ENCODE data around the gene WDR38. TPM values are rescaled to one million over a fixed set of nuclear protein-coding genes. Genes with fewer than 3 reads are reported as not detected.

The WDR38 gene
- total and polyA plus RNA-seq, 2 of the 13 experiments (the other 11 are each of a cell fraction or from before 2014, with no cell fraction given), result not detected

GRCh38 chr9:124861342-124862229 is 8.3 kb downstream of the WDR38 start, which contains the start of the genes ARPC5L and RPL35 (continued):
- no peak for TF ChIP-seq ZNF329 (CRISPR knock-in tag; IDR thresholded peaks at IDR 0.05; ENCODE audit: low read depth)
- TF ChIP-seq NFKB2 (CRISPR knock-in tag; IDR thresholded peaks at IDR 0.05; ENCODE audit: borderline replicate concordance), result peak; percentile 79; the same call in 1 of the 2 replicates
- peak; percentile 37; the same call in 1 of the 2 replicates for TF ChIP-seq PRDM15 (CRISPR knock-in tag; IDR thresholded peaks at IDR 0.05)
- TF ChIP-seq KAT2B (IDR thresholded peaks at IDR 0.05; ENCODE audit: borderline replicate concordance, low read depth, low read length), result no peak
- no peak for TF ChIP-seq HIVEP1 (CRISPR knock-in tag; IDR thresholded peaks at IDR 0.05)
- no peak for TF ChIP-seq SRSF9 (IDR thresholded peaks at IDR 0.05; ENCODE audit: borderline replicate concordance, insufficient read depth, low read depth, low read length, poor library complexity, severe bottlenecking)
- TF ChIP-seq ZNF331 (CRISPR knock-in tag; IDR thresholded peaks at IDR 0.05), result peak; percentile 55
- TF ChIP-seq PHF20 (CRISPR knock-in tag; IDR thresholded peaks at IDR 0.05), result peak; percentile 90
- TF ChIP-seq SPEN (CRISPR knock-in tag; IDR thresholded peaks at IDR 0.05; ENCODE audit: low read depth), result peak; percentile 99
- TF ChIP-seq NAIF1 (CRISPR knock-in tag; IDR thresholded peaks at IDR 0.05; ENCODE audit: borderline replicate concordance), result peak; percentile 85; the same call in 1 of the 2 replicates
- peak; percentile 82 for TF ChIP-seq EED (CRISPR knock-in tag; IDR thresholded peaks at IDR 0.05)
- TF ChIP-seq RFX5 (IDR thresholded peaks at IDR 0.05; ENCODE audit: low read depth, low read length), result no peak
- TF ChIP-seq PATZ1 (CRISPR knock-in tag; IDR thresholded peaks at IDR 0.05), result peak; percentile 62
- no peak for TF ChIP-seq NONO (IDR thresholded peaks at IDR 0.05)
- TF ChIP-seq NONO (CRISPR knock-in tag; conservative IDR thresholded peaks at IDR 0.05), result peak; percentile 97
- TF ChIP-seq ZNF597 (CRISPR knock-in tag; IDR thresholded peaks at IDR 0.05), result no peak
- TF ChIP-seq RFX3 (CRISPR knock-in tag; IDR thresholded peaks at IDR 0.05), result no peak
- TF ChIP-seq ZNF672 (CRISPR knock-in tag; IDR thresholded peaks at IDR 0.05), result no peak
- TF ChIP-seq ZNF44 (CRISPR knock-in tag; IDR thresholded peaks at IDR 0.05), result peak; percentile 86; the same call in 1 of the 2 replicates
- TF ChIP-seq TEAD3 (CRISPR knock-in tag; optimal IDR thresholded peaks at IDR 0.05; ENCODE audit: borderline replicate concordance), result peak; percentile 1
- peak; percentile 65 for TF ChIP-seq ISL2 (CRISPR knock-in tag; IDR thresholded peaks at IDR 0.05)
- no peak for TF ChIP-seq ZNF660 (CRISPR knock-in tag; IDR thresholded peaks at IDR 0.05; ENCODE audit: borderline replicate concordance, low read depth)
